A204.1 (cell line): ENCODE data around the gene DOCK2.
"Not testable (repeated sequence)": the region's sequence is repeated elsewhere in the genome, so short reads cannot be mapped to it uniquely, and the experiment has no call there.

Source experiments
- FAIRE-seq: peaks from 2 replicates; lab custom pipeline; 2012; peaks lifted over from hg19 to GRCh38; lab: Jason Lieb, UNC

Gene DOCK2

DNA sequence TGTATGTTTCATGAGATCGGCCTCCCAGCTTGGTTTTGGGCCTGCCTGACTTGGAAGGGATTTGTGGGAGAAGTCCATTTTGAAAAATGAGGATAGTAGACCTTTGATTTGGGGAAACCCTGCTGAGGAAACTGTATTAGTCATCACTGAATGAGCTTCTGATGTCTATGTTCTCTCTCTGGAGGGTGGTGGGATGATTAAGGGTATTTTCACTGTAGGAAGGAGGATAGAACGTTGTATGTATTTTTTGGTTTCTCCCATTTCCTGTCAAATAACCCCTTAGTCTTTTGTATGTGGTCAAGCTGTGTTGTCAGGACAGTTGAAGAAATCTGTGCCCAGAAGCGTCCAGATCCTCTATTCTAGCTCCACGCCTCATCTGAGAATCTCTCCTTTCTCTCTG is 191.3 kb downstream of the DOCK2 start:
- FAIRE-seq: no peak

DNA sequence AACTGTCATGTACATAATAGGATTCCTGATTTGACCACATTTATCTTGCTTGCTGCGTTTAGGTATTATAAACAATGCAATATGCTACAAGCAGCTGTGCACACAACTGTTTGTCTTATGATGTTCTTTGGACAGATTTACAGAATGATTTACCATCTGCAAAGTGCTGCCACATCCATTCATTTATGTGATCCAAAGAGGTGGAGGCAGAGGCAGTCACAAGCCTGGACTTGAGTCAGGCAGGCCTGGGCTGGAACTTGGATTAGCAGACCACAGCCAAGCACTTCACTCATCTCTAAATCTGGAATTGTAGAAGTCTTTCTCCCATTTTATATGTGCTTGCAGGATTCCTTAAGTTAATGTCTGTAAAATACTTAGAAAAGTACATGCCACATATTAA is 194.3 kb downstream of the DOCK2 start:
- FAIRE-seq: no peak

DNA sequence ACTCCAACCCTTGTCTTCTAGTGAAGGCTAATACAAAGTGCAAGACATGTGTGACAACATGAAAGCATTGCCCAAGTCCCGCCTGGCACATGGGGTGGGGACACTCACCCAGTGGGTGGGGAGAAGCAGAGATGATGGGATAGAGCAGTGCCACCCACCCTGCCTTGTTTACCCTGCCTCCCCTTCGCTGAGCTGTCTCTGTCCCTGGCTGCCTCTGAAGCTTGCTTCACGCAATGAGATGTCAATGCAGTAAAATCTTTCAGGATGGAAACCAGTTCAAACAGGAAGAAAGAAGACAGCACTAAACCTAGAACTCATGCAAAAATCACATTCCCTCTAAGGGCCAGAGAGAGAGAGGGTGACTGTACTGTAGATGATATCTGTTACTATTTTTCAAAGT is 195.2 kb downstream of the DOCK2 start:
- no peak for FAIRE-seq

DNA sequence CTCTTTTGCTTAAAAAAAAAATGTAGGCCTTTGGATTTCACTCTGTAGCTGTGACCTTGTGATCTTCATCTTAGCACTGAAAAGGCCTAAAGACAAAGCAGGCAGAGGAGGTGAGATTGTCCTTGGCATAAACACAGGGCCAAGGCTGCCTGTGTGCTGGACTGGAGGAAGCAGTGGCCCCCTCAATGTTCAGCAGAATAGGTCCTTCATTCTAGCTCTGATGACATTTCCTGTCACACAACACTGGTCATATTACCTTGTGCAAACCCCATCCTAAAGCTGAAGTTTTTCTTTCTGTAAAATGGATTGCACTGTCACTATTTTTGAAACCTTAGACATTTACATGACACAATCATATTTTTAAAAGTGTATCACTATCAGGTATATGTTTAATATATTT is 195.8 kb downstream of the DOCK2 start:
- no peak for FAIRE-seq

DNA sequence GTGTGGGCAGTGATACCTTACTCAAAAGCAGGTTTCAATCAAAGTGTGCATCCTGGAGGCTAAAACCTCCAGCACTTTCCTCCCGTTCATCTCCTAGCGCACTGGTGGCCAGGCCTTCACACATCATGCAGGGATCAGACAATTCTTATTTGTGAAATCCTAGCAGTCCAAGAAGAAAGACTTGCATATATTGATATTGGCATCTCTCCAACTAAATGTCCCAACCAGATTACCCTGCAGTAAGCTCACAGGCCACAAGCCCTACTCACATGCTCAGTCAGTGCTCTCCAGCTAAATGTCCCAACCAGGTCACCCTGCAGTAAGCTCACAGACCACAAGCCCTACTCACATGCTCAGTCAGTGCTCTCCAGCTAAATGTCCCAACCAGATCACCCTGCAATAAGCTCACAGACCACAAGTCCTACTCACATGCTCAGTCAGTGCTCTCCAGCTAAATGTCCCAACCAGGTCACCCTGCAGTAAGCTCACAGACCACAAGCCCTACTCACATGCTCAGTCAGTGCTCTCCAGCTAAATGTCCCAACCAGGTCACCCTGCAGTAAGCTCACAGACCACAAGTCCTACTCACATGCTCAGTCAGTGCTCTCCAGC is 196.7 kb downstream of the DOCK2 start:
- not testable (repeated sequence) for FAIRE-seq

DNA sequence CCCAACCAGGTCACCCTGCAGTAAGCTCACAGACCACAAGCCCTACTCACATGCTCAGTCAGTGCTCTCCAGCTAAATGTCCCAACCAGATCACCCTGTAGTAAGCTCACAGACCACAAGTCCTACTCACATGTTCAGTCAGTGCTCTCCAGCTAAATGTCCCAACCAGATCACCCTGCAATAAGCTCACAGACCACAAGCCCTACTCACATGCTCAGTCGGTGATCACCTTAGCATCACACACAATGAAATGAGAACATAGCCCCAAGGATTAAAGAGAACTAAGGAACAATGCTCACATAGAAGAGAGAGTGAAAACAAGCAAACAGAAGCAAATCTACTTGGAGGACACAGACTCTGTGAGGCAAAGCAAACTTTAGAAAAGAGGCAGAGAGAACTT is 197.5 kb downstream of the DOCK2 start:
- FAIRE-seq: not testable (repeated sequence)

DNA sequence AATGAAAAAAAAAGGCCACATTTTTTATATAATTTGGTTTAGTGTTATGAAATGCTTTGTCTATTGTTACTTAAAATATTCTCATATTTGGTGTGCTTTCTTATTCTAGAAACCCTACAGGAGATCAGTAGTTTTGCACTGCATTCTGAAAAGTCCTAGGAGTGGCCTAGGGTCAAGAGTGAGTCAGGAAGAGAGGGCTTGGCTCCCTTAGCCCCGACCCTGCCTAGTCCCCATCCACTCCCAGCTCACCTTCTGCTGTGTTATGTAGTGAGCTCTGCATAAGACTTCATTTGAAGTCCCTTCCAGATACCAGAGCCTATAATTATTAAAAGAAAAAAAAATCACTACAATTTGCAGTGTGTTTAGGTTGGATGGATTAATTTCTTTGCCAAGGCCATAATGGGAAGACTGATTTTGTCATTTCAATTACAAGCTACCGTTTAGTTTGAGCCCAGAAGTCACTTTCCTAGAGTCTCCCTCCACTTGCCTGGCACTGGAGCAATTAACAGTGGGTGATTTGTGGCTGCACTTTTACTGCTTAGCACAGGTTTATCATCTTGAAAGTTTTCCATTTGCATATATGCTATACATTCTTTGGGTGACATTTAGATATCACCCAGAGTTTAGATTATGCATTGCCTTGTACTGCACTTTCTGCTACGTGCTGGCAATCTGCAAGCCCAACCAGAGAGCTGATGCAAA is 199.9 kb downstream of the DOCK2 start:
- FAIRE-seq: no peak

DNA sequence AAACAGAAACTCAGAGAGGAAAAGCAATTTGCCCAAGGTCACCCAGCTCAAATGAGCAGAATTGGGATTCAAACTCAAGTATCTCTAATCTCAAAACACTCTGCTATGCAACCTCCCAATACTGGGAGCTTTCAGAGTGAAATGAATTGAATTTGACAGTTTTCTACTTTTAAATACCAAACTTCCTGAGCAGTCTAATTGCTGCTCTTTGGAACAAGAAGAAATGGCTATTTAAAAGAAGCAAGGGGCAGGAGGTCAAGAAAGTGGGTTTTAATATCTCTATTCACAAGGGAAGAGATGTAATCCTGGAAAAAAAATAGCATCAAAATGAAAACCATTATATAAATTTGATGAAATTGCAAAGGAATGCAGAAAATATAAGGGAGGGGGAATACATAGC is 200.6 kb downstream of the DOCK2 start:
- FAIRE-seq: no peak

DNA sequence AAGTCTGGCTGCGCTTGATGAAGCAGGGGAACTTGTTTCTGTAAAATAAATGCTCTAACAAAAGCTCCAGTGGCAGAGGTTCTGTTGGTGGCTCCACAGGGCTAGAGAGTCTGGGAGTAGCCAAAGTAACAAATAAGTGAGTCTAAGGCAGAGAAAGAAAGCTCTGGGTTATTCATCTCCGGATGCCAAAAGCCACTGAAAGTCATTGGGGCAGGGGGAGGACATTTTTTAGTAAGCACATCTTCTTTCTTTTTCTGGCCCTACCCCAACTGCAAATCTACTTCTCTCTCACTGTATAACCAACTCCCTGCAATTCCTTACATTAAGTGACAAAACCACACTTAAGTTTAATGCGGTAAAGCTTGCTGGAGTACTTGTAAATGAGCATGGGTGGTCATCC is 201.6 kb downstream of the DOCK2 start:
- no peak for FAIRE-seq

DNA sequence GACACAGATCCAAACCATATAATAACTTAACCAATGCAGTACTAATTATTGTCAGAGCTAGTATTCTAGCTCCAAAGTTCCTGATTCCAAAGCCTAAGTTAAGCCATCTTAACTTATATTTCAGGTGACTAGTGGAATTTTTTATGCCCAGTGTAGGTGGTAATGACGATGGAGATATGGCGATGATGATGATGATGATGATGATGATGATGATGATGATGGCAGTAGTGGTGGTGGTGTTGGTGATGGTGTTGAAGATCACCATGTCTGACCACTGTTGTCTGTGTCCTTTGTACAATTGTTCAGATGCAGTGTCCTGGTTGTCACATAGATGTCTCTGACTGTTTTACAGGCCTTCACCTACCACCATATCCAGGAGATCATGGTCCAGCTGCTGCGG is 203.3 kb downstream of the DOCK2 start:
- no peak for FAIRE-seq

DNA sequence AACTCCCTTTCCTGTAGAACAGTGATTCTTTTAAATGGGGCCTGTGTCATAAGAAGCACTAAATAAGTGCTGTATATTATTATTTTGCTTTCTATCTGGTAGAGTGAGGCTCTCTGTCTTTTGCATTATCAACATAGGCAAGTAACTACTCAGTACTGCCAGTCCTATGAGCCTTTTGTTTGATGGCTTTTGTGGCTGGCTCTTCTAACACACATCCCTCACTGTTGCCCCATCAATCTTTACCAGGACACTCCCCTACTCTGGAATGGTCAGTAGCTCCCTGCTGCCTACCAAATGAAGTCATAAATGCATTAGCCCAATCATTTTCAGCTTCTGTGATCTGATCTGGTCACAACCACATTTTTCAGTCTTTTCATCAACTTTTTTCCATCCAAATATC is 205.6 kb downstream of the DOCK2 start:
- FAIRE-seq: no peak

DNA sequence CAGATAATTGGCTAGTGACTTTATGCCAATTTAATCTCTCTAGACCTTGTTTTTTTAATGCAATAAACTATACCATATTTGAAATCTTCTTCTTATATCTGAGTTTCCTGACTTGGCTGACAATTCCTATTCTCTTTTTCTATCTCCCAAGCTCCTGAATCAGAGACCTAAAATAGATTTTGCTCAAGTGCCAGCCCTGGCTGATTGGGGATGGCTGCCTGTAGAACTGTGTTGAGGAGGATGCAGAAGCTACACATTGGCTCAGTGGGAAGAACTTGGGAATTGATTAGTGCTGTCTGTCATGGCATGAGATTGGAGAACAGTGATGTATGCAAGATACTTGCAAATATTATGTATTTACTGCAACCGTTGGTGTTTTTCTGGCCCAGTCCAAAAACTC is 210.4 kb downstream of the DOCK2 start:
- no peak for FAIRE-seq

DNA sequence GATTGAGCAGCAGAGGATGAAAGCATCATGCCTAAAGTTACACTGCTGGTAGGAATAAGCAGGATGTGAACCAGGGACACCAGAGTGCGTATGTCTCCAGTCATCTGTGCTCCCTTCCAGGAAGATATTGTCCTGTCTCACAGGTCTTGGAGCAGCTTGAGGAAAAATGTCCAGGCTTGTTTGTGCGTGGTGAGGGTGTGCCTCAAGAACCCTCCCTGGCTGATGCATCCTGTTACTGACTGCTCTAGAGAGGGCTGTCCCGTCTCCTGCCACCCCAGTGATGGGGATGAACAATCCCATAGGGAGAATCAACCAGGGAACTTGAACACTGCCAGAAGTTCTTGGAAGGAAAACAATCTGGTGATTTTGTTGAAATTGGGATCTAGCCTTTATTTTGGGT is 211.2 kb downstream of the DOCK2 start:
- no peak for FAIRE-seq

DNA sequence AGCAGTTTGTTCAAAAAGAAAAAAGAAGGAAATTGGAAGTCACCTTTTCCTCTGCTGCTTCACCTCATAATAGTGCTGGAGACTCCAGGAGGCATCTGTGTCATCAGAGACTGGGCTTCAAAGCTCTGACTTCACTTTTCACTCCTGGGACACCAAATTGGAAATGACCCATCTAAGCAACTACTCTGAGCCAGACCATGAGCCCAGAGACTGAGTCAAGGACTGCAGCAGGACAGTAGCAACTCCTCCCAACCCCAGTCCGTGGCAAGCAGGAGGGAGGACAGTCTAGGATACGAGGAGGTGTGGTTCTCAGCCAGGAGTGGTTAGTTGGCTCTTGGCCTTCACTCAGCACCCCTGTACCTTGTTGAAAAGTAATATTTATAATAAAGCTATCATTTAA is 211.7 kb downstream of the DOCK2 start:
- no peak for FAIRE-seq

DNA sequence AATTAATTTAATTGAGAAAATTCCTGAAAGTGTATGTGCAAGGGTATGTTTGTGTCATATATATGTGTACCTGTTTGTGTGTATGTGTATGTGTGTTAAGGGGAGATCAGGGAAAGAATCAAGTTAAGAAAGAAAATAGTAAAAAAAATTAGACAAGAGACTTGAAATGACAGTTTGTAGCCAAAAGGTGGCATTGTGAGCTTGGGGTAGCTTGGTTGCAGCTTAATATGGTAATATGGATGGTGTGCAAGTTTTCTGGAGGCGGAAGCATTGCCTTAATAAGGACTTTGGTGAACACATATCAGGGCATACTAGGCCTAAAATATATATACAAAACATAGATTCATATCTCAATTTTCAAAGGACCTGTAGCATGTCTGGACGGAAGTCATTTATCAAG is 213.3 kb downstream of the DOCK2 start:
- no peak for FAIRE-seq

DNA sequence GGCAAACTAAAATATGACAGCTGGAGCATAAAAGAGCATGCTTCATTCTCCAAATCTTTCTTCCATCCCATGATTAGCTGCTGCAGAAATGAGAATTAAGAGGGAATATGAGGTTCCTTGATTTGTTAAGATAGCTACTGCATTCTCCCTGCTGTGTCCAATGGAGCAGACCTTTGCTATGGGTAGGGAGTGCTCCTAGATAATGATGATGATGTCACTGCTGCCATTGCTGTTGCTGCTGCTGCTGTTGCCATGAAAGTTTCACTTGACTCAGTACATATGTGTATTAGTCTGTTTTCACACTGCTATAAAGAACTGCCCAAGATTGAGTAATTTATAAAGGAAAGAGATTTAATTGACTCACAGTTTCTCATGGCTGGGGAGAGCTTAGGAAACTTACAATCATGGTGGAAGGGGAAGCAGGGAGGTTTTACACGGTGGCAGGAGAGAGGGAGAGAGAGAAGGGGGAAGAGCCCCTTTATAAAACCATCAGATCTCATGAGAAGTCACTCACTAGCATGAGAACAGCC is 214.3 kb downstream of the DOCK2 start:
- FAIRE-seq: no peak

DNA sequence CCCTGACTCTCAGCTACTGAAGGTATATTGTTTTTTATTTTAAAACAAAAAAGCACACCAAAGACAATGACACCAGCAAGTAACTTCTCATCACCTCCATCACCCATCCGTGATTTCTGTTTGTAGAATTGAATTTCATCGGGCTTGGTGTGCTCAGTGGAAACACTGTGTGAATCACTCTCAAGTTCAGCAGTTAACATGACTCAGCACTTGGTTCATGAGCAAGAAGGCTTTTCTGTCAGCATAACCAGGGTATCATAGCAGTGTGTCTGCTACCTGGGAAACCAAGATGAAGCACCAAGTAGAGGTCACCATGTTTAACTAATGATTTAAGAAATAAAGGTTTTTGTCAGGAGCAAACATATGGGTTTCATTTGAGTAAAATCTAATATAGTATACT is 219.5 kb downstream of the DOCK2 start:
- no peak for FAIRE-seq

DNA sequence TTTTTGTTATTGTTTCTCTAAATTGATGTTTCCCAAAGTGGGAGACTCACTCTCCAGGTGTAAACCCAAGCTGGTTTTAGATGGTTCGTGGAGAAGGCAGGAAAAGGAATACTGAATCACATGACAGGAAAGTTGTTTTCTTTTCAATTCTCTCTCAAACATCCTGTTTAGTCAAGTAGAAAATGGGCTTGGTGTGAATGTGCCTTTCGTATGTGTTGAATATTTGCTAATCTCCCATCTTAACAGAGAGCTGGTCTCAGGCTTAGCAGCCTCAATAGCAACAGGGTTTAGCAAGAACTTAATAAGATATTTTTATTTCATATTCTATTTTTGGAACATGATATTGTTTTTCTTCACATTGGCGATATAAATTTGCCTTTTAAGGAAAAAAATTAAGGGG is 223.5 kb downstream of the DOCK2 start:
- FAIRE-seq: no peak

DNA sequence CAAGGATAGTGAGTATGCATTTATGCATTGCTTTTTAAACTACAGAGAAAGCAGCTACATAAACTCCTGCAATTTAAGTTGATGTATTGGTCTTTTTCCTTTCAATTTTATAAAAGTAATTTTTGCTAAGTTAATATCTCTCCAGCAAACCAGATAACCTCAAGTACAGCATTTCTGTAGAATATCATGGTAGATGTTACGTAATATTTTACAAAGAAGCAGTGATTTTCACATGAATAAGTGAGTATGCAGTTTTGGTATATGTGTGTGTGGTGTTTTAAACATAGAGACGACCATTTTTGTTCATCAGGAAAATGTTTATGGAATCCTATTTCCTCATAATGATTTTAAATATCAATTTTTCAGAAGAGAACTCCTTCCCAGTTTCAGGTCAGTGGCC is 224.4 kb downstream of the DOCK2 start:
- FAIRE-seq: no peak

DNA sequence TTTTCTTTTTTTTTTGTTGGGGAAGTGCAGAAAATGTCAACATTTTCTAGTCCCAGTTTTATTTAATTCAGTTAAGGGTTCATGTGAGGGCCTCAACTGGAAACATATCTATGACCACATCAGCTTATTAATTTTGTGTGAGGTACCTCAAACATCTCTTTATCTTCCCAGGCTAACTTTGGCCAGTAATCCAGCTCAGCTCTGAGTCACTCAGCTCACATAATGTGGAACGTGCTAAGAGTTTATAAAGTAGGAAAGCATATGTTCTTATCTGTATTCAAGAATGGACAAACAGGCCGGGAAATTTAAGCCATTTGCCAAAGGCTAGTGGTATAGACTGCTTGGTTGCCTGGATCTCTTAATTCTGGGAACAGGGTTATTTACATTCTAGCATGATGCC is 224.9 kb downstream of the DOCK2 start:
- no peak for FAIRE-seq

DNA sequence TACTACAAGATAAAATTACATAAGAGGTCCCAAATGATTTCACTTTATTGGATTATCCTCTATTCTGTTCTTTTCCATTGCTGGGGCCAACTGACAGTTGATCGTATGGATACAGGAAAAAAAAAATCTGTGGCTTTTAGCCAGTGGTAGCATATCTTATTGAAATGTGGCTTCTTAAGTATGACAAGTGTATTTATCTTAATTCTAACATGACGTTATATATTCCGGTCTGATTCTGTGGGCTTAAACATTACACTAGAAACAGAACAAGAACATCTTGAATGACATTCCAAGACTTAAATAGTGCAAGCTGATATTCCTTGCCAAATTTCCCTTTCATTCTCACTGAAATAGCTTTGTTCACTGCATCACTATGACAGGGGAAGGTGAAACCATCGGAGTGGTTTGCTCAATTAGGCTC is 225.3 kb downstream of the DOCK2 start:
- no peak for FAIRE-seq

DNA sequence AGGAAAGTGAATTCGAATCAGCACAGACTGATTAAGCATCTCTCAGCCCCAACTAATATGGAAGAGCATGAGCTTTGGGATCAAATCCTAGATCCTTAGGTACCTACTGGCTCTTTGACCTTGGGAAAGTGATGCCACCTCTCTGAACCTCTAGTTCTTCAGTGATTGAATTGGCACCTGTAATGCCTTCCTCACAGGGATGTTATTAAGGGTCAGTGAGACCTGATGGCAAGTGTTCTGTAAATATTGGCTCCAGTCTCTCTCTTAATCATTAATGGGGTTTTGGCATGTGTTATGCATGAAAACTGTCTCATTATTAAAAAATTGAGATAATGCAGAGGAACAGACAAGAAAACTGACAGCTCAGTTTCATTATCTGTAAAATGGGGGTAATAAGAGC is 227.4 kb downstream of the DOCK2 start:
- no peak for FAIRE-seq

DNA sequence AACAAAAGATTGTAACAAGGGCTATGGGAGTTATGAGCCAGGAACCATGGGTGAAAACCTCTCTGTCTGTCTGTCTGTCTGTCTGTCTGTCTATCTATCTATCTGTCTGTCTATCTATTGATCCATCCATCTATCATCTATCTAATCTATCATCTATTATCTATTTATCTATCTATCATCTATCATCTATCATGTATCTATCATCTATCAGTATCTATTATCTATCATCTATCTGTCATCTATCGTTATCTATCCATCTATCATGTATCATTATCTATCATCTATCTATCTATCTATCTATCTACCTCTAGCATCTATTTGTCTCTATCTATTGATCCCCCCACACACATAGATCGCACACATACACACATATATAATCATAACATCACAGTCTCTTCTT is 230.3 kb downstream of the DOCK2 start:
- no peak for FAIRE-seq

DNA sequence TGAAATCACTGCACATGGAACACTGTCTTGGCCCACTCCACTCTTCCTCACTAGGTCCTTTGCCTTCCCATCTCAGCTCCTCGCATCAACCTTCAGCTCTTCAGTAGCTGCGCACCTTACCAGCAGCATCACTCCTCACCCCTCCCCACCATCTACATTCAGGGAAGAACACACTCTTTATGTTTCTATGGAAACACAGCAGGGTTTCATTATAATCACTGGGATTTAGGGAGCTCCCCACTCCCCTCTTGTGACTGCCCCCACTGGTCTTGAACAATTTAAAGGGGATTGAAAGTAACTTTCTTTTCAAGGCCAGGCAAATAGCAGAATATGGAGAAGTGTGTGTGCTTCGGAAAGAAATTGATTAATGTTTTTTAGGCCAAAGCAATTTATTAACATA is 232.0 kb downstream of the DOCK2 start:
- FAIRE-seq: no peak
